ENCODE measurements around the gene KIAA0586.

KIAA0586 gene

DNA sequence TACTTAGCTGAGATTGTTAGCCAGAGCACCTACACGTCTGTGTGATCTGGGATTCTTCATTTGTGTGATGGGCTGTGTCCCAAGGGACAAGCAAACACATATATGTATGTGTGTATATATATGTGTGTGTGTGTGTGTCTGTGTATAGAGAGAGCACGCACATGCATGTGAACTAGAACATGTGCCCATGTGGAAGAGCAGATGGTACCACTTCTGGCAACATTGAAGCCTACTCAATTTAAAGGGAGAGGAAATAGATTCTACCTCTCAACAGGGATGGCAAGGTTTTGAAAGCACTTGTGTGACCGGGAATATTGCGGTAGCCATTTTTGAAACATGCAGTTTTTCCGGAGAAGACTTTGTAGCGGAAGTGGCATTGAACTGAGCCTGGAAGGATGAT, 30.4 kb upstream of the KIAA0586 start:
- Histone ChIP-seq H3K9ac (ENCODE audit: low read length) (no peak overlapping the region), H3K36me3 (ENCODE audit: control insufficient read depth in 1 of 2, insufficient read depth in 2 of 2, low read length in 2 of 2) (no peaks in the 10 kb centered on the region), H3K27me3 (ENCODE audit: insufficient read depth, low read length) (no peaks in the 10 kb centered on the region), H3K4me3 (ENCODE audit: low read depth, low read length) (no peak overlapping the region), H2BK12ac (ENCODE audit: low read length) (no peak overlapping the region), H3K14ac (ENCODE audit: low read length) (no peak overlapping the region), H2BK5ac (ENCODE audit: low read depth, low read length, poor library complexity) (no peak overlapping the region), H3K79me1 (ENCODE audit: low read length) (no peaks in the 10 kb centered on the region), H3K9me3 (ENCODE audit: insufficient read depth, low read depth, low read length) (no peaks in the 10 kb centered on the region), H4K91ac (ENCODE audit: low read depth, low read length) (no peak overlapping the region), H3K18ac (ENCODE audit: low read length) (no peak overlapping the region), H3K4me1 (ENCODE audit: control insufficient read depth in 1 of 2, insufficient read depth in 2 of 2, low read length in 2 of 2) (peaks cover 0 to 6% of the 10 kb centered on the region in 2 experiments), H3K4ac (ENCODE audit: low read depth, low read length) (no peak overlapping the region), H3K27ac (ENCODE audit: low read depth, low read length) (no peak overlapping the region), H2BK120ac (ENCODE audit: insufficient read depth, low read length, poor library complexity) (no peak overlapping the region), H4K8ac (ENCODE audit: low read depth, low read length) (no peak overlapping the region), H4K12ac (ENCODE audit: low read depth, low read length) (no peak overlapping the region), H2AK5ac (ENCODE audit: low read length) (no peak overlapping the region), H3K79me2 (ENCODE audit: control insufficient read depth, insufficient read depth, low read length, poor library complexity) (no peaks in the 10 kb centered on the region), H3K4me2 (ENCODE audit: low read length) (no peak overlapping the region), H2AFZ (ENCODE audit: insufficient read depth, low read length, poor library complexity) (no peak overlapping the region), H3K23ac (ENCODE audit: low read length) (no peak overlapping the region)
- WGBS (ENCODE audit: extremely low coverage, insufficient coverage, insufficient read length) = no CpG with 5 or more reads among the region's 6 CpGs
- no peak for DNase-seq

DNA sequence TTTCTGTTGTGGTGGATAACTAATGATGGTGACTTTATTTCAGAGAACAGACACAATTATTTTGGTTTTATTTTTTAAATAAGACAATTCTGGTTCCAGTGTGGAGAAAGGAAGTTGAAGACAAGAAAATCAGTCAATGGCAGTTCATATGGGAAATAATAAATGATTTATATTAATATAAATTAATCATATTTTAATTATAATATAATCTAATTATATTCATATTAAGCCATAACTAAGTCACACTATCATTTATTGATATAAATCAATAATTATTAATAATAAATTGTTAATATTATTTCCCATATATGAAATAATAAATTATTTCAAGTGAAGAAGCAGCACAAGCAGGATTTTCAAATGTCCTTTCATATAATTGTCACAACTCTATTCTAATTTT, 29.0 kb upstream of the KIAA0586 start:
- Histone ChIP-seq H4K8ac (ENCODE audit: low read depth, low read length) (no peak overlapping the region), H3K14ac (ENCODE audit: low read length) (no peak overlapping the region), H3K9ac (ENCODE audit: low read length) (no peak overlapping the region), H3K18ac (ENCODE audit: low read length) (no peak overlapping the region), H3K9me3 (ENCODE audit: insufficient read depth, low read depth, low read length) (no peaks in the 10 kb centered on the region), H3K4me1 (ENCODE audit: control insufficient read depth in 1 of 2, insufficient read depth in 2 of 2, low read length in 2 of 2) (peaks cover 0 to 6% of the 10 kb centered on the region in 2 experiments), H2BK12ac (ENCODE audit: low read length) (no peak overlapping the region), H4K12ac (ENCODE audit: low read depth, low read length) (no peak overlapping the region), H4K91ac (ENCODE audit: low read depth, low read length) (no peak overlapping the region), H2AK5ac (ENCODE audit: low read length) (no peak overlapping the region), H3K79me1 (ENCODE audit: low read length) (no peaks in the 10 kb centered on the region), H2BK120ac (ENCODE audit: insufficient read depth, low read length, poor library complexity) (no peak overlapping the region), H3K23ac (ENCODE audit: low read length) (no peak overlapping the region), H3K4ac (ENCODE audit: low read depth, low read length) (no peak overlapping the region), H3K4me3 (ENCODE audit: low read depth, low read length) (no peak overlapping the region), H3K27me3 (ENCODE audit: insufficient read depth, low read length) (no peaks in the 10 kb centered on the region), H3K27ac (ENCODE audit: low read depth, low read length) (no peak overlapping the region), H3K79me2 (ENCODE audit: control insufficient read depth, insufficient read depth, low read length, poor library complexity) (no peaks in the 10 kb centered on the region), H3K4me2 (ENCODE audit: low read length) (no peak overlapping the region), H3K36me3 (ENCODE audit: control insufficient read depth in 1 of 2, insufficient read depth in 2 of 2, low read length in 2 of 2) (no peaks in the 10 kb centered on the region), H2AFZ (ENCODE audit: insufficient read depth, low read length, poor library complexity) (no peak overlapping the region), H2BK5ac (ENCODE audit: low read depth, low read length, poor library complexity) (no peak overlapping the region)
- DNase-seq = no peak

DNA sequence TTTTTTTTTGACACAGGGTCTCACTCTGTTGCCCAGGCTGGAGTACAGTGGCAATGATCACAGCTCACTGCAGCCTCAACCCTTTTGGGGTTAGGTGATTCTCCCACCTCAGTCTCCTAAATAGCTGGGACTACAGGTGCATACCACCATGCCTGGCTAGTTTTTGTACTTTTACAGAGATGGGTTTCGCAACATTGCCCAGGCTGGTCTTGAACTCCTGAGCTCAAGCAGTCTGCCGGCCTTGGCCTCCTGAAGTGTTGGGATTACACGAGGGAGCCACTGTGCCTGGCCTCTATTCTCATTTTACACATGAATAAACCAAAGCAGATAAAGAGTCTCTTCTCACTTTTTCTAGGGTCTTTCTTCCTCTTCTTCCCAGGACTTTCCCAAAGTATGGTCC, 28.6 kb upstream of the KIAA0586 start:
- Histone ChIP-seq H3K14ac (ENCODE audit: low read length) (no peak overlapping the region), H3K79me2 (ENCODE audit: control insufficient read depth, insufficient read depth, low read length, poor library complexity) (no peaks in the 10 kb centered on the region), H3K79me1 (ENCODE audit: low read length) (no peaks in the 10 kb centered on the region), H4K12ac (ENCODE audit: low read depth, low read length) (no peak overlapping the region), H2BK5ac (ENCODE audit: low read depth, low read length, poor library complexity) (no peak overlapping the region), H3K27ac (ENCODE audit: low read depth, low read length) (no peak overlapping the region), H3K4me1 (ENCODE audit: control insufficient read depth in 1 of 2, insufficient read depth in 2 of 2, low read length in 2 of 2) (peaks cover 0 to 6% of the 10 kb centered on the region in 2 experiments), H3K23ac (ENCODE audit: low read length) (no peak overlapping the region), H4K91ac (ENCODE audit: low read depth, low read length) (no peak overlapping the region), H3K27me3 (ENCODE audit: insufficient read depth, low read length) (no peaks in the 10 kb centered on the region), H2AFZ (ENCODE audit: insufficient read depth, low read length, poor library complexity) (no peak overlapping the region), H2BK12ac (ENCODE audit: low read length) (no peak overlapping the region), H3K36me3 (ENCODE audit: control insufficient read depth in 1 of 2, insufficient read depth in 2 of 2, low read length in 2 of 2) (no peaks in the 10 kb centered on the region), H3K9ac (ENCODE audit: low read length) (no peak overlapping the region), H3K18ac (ENCODE audit: low read length) (no peak overlapping the region), H3K4me2 (ENCODE audit: low read length) (no peak overlapping the region), H4K8ac (ENCODE audit: low read depth, low read length) (no peak overlapping the region), H2AK5ac (ENCODE audit: low read length) (no peak overlapping the region), H2BK120ac (ENCODE audit: insufficient read depth, low read length, poor library complexity) (no peak overlapping the region), H3K9me3 (ENCODE audit: insufficient read depth, low read depth, low read length) (no peaks in the 10 kb centered on the region), H3K4me3 (ENCODE audit: low read depth, low read length) (no peak overlapping the region), H3K4ac (ENCODE audit: low read depth, low read length) (no peak overlapping the region)
- no peak for DNase-seq
- WGBS (ENCODE audit: extremely low coverage, insufficient coverage, insufficient read length) = no CpG with 5 or more reads among the region's 3 CpGs

DNA sequence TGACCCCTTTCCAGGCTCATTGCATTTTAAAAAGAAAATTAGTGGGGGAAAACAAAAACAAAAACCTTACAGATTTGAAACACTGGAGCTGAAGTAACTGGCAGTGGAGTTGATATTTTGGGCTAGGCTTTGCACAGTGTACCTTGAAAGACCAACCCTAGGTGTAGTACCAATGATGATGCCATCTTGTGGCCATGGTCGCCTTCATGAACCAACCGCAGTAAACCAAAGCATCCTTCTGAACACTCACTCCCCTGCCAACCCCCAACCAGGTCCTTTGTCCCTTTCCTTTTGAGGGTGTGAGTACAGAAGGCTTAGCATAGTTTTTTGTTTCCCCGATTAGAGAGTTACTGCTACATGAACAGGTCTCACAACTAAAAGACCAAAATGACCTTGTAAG, 25.9 kb upstream of the KIAA0586 start:
- H3K27ac ChIP-seq (ENCODE audit: low read depth, low read length) = no peak overlapping the region
- H3K18ac ChIP-seq (ENCODE audit: low read length) = no peak overlapping the region
- H3K4me1 ChIP-seq (ENCODE audit: control insufficient read depth in 1 of 2, insufficient read depth in 2 of 2, low read length in 2 of 2) = no peaks in the 10 kb centered on the region
- H3K9me3 ChIP-seq (ENCODE audit: insufficient read depth, low read depth, low read length) = no peaks in the 10 kb centered on the region
- no peaks in the 10 kb centered on the region for H3K36me3 ChIP-seq (ENCODE audit: control insufficient read depth in 1 of 2, insufficient read depth in 2 of 2, low read length in 2 of 2)
- H3K23ac ChIP-seq (ENCODE audit: low read length) = no peak overlapping the region
- no peak overlapping the region for H4K8ac ChIP-seq (ENCODE audit: low read depth, low read length)
- no peak overlapping the region for H3K9ac ChIP-seq (ENCODE audit: low read length)
- H4K91ac ChIP-seq (ENCODE audit: low read depth, low read length) = no peak overlapping the region
- no peak overlapping the region for H2BK12ac ChIP-seq (ENCODE audit: low read length)
- H2AK5ac ChIP-seq (ENCODE audit: low read length) = no peak overlapping the region
- no peak overlapping the region for H2BK120ac ChIP-seq (ENCODE audit: insufficient read depth, low read length, poor library complexity)
- WGBS (ENCODE audit: extremely low coverage, insufficient coverage, insufficient read length) = no CpG with 5 or more reads among the region's 3 CpGs
- DNase-seq = no peak
- no peak overlapping the region for H3K14ac ChIP-seq (ENCODE audit: low read length)
- no peak overlapping the region for H3K4ac ChIP-seq (ENCODE audit: low read depth, low read length)
- no peaks in the 10 kb centered on the region for H3K27me3 ChIP-seq (ENCODE audit: insufficient read depth, low read length)
- H3K79me1 ChIP-seq (ENCODE audit: low read length) = no peaks in the 10 kb centered on the region
- H3K4me2 ChIP-seq (ENCODE audit: low read length) = no peak overlapping the region
- no peak overlapping the region for H2BK5ac ChIP-seq (ENCODE audit: low read depth, low read length, poor library complexity)
- no peaks in the 10 kb centered on the region for H3K79me2 ChIP-seq (ENCODE audit: control insufficient read depth, insufficient read depth, low read length, poor library complexity)
- no peak overlapping the region for H2AFZ ChIP-seq (ENCODE audit: insufficient read depth, low read length, poor library complexity)
- no peak overlapping the region for H3K4me3 ChIP-seq (ENCODE audit: low read depth, low read length)
- no peak overlapping the region for H4K12ac ChIP-seq (ENCODE audit: low read depth, low read length)
